WTC11 (cell line): Measurements from ENCODE around the gene IL36G. TPM values are rescaled to one million over a fixed set of nuclear protein-coding genes. Genes with fewer than 3 reads are reported as not detected.

ENCODE experiments used
- ATAC-seq: fragments of 200-7000 bp; cut with Tn5 transposase; 2 replicates; pipeline ENCODE4 v1.10.0; 2021; ENCODE audit warnings: mild to moderate bottlenecking, moderate library complexity
- CTCF ChIA-PET: fragments of 300-600 bp; sonication (Branson Sonifier 250); formaldehyde crosslinking; loops from one replicate; lab custom pipeline; 2021; ENCODE audit warnings: antibody characterized with exemption; lab: Charles Lee
- POLR2A ChIA-PET: fragments of 350-600 bp; sonication (Branson Sonifier 250); formaldehyde crosslinking; loops from one replicate; lab custom pipeline; 2021; ENCODE audit warnings: antibody characterized with exemption; lab: Charles Lee
- DNase-seq: peaks from one replicate; pipeline ENCODE4 v3.0.0; 2021; ENCODE audit warnings: low spot score
- H3K27ac Mint-ChIP-seq: 2 replicates; pipeline ENCODE4 v1.8.0; 2021; ENCODE audit warnings: mixed read lengths
- H3K27me3 Mint-ChIP-seq: 2 replicates; pipeline ENCODE4 v1.8.0; 2021; ENCODE audit warnings: low read depth, mild to moderate bottlenecking, moderate library complexity, mixed read lengths
- H3K36me3 Mint-ChIP-seq: 2 replicates; pipeline ENCODE4 v1.8.0; 2021; ENCODE audit warnings: mixed read lengths
- H3K4me1 Mint-ChIP-seq: 2 replicates; pipeline ENCODE4 v1.8.0; 2022; ENCODE audit warnings: mixed read lengths
- H3K4me3 Mint-ChIP-seq: 2 replicates; pipeline ENCODE4 v1.8.0; 2021; ENCODE audit warnings: mild to moderate bottlenecking, moderate library complexity, mixed read lengths
- H3K9me3 Mint-ChIP-seq: 2 replicates; pipeline ENCODE4 v1.8.0; 2021; ENCODE audit warnings: mixed read lengths
- ATF2 ChIP-seq: sonication (generic); formaldehyde crosslinking; IDR thresholded peaks from 2 replicates; pipeline ENCODE4 v1.8.1; 2022; ENCODE audit warnings: low read depth, missing genetic modification reagents, borderline replicate concordance
- CTCF ChIP-seq: fragments of 200-600 bp; IDR thresholded peaks from 2 replicates; pipeline ENCODE4 v1.8.0; 2022; ENCODE audit warnings: antibody characterized with exemption
- E2F4 ChIP-seq: sonication (generic); formaldehyde crosslinking; IDR thresholded peaks from 2 replicates; pipeline ENCODE4 v1.8.1; 2022; ENCODE audit warnings: low read depth, mild to moderate bottlenecking, moderate library complexity, missing genetic modification reagents, borderline replicate concordance
- ETV6 ChIP-seq: sonication (generic); formaldehyde crosslinking; IDR thresholded peaks from 2 replicates; pipeline ENCODE4 v1.8.1; 2022; ENCODE audit warnings: mild to moderate bottlenecking, missing genetic modification reagents
- FOXJ3 ChIP-seq: sonication (generic); formaldehyde crosslinking; IDR thresholded peaks from 2 replicates; pipeline ENCODE4 v1.9.0; 2021; ENCODE audit warnings: missing genetic modification reagents, mild to moderate bottlenecking, borderline replicate concordance
- PRRX2 ChIP-seq: fragments of 250-450 bp; sonication (Bioruptor Pico); IDR thresholded peaks from 2 replicates; pipeline ENCODE4 v1.8.0; 2021; ENCODE audit warnings: mild to moderate bottlenecking
- SMAD3 ChIP-seq: sonication (generic); formaldehyde crosslinking; IDR thresholded peaks from 2 replicates; pipeline ENCODE4 v1.8.0; 2022; ENCODE audit warnings: missing genetic modification reagents, mild to moderate bottlenecking, borderline replicate concordance
- ZBTB43 ChIP-seq: sonication (generic); formaldehyde crosslinking; IDR thresholded peaks from 2 replicates; pipeline ENCODE4 v1.8.1; 2023; ENCODE audit warnings: mild to moderate bottlenecking, missing genetic modification reagents
- ZSCAN18 ChIP-seq: fragments of 250-450 bp; sonication (Bioruptor Pico); IDR thresholded peaks from 2 replicates; pipeline ENCODE4 v2.1.2; 2022; ENCODE audit warnings: mild to moderate bottlenecking, moderate library complexity
- total RNA-seq: library from RNA; stranded (reverse); gene quantifications from 3 replicates; pipeline ENCODE4 v1.2.3, GENCODE V29; 2021
- TF ChIP-seq, protein P1 (sequence below): sonication (generic); formaldehyde crosslinking; IDR thresholded peaks from 2 replicates; pipeline ENCODE4 v1.8.1; 2022; ENCODE audit warnings: mild to moderate bottlenecking, missing genetic modification reagents, moderate library complexity, borderline replicate concordance
- TF ChIP-seq, protein P2 (sequence below): fragments of 250-450 bp; sonication (Bioruptor Pico); IDR thresholded peaks from 2 replicates; pipeline ENCODE4 v1.9.0; 2021; ENCODE audit warnings: mild to moderate bottlenecking
- TF ChIP-seq, protein P3 (sequence below): sonication (generic); formaldehyde crosslinking; IDR thresholded peaks from 2 replicates; pipeline ENCODE4 v1.8.0; 2022; ENCODE audit warnings: mild to moderate bottlenecking, missing genetic modification reagents
- TF ChIP-seq, protein P4 (sequence below): sonication (generic); formaldehyde crosslinking; IDR thresholded peaks from 2 replicates; pipeline ENCODE4 v1.8.0; 2023; ENCODE audit warnings: missing genetic modification reagents

Gene IL36G
- total RNA-seq, 1 experiment from 2014 or later, result not detected

DNA sequence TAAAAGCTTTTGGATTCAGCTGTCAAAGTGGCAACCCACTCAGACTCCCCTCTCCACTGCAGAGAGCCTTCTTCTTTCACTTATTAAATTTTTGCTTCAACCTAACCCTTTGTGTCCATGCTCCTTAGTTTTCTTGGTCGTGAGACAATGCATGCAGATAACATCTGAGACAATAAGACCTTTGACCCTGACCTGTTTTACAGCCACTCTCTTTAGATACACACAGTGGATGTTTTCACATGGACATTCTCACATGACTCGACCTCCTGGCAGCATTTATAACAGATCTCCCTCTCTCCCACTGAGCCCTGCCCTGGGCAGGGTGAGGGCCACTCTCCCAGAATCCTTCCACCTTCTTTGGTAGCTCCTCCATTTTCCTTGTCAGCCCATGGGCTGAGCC is 30.4 kb upstream of the IL36G start:
- no peaks in the 10 kb centered on the region for H3K4me1 Mint-ChIP-seq
- no peak overlapping the region for H3K27ac Mint-ChIP-seq
- no peaks in the 10 kb centered on the region for H3K36me3 Mint-ChIP-seq
- H3K4me3 Mint-ChIP-seq, result no peak overlapping the region
- TF ChIP-seq ATF2 (CRISPR knock-in tag) (no peak), CTCF (no peak), SMAD3 (CRISPR knock-in tag) (no peak), E2F4 (CRISPR knock-in tag) (no peak), ETV6 (CRISPR knock-in tag) (no peak), PRRX2 (CRISPR knock-in tag) (no peak), ZBTB43 (CRISPR knock-in tag) (no peak), ZSCAN18 (CRISPR knock-in tag) (no peak), FOXJ3 (CRISPR knock-in tag) (no peak)
- TF ChIP-seq, protein P1, sequence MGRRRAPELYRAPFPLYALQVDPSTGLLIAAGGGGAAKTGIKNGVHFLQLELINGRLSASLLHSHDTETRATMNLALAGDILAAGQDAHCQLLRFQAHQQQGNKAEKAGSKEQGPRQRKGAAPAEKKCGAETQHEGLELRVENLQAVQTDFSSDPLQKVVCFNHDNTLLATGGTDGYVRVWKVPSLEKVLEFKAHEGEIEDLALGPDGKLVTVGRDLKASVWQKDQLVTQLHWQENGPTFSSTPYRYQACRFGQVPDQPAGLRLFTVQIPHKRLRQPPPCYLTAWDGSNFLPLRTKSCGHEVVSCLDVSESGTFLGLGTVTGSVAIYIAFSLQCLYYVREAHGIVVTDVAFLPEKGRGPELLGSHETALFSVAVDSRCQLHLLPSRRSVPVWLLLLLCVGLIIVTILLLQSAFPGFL (CRISPR knock-in tag), result no peak
- TF ChIP-seq, protein P2, sequence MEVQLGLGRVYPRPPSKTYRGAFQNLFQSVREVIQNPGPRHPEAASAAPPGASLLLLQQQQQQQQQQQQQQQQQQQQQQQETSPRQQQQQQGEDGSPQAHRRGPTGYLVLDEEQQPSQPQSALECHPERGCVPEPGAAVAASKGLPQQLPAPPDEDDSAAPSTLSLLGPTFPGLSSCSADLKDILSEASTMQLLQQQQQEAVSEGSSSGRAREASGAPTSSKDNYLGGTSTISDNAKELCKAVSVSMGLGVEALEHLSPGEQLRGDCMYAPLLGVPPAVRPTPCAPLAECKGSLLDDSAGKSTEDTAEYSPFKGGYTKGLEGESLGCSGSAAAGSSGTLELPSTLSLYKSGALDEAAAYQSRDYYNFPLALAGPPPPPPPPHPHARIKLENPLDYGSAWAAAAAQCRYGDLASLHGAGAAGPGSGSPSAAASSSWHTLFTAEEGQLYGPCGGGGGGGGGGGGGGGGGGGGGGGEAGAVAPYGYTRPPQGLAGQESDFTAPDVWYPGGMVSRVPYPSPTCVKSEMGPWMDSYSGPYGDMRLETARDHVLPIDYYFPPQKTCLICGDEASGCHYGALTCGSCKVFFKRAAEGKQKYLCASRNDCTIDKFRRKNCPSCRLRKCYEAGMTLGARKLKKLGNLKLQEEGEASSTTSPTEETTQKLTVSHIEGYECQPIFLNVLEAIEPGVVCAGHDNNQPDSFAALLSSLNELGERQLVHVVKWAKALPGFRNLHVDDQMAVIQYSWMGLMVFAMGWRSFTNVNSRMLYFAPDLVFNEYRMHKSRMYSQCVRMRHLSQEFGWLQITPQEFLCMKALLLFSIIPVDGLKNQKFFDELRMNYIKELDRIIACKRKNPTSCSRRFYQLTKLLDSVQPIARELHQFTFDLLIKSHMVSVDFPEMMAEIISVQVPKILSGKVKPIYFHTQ (CRISPR knock-in tag), result no peak
- TF ChIP-seq, protein P3, sequence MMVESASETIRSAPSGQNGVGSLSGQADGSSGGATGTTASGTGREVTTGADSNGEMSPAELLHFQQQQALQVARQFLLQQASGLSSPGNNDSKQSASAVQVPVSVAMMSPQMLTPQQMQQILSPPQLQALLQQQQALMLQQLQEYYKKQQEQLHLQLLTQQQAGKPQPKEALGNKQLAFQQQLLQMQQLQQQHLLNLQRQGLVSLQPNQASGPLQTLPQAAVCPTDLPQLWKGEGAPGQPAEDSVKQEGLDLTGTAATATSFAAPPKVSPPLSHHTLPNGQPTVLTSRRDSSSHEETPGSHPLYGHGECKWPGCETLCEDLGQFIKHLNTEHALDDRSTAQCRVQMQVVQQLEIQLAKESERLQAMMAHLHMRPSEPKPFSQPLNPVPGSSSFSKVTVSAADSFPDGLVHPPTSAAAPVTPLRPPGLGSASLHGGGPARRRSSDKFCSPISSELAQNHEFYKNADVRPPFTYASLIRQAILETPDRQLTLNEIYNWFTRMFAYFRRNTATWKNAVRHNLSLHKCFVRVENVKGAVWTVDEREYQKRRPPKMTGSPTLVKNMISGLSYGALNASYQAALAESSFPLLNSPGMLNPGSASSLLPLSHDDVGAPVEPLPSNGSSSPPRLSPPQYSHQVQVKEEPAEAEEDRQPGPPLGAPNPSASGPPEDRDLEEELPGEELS, result no peak
- TF ChIP-seq, protein P4, sequence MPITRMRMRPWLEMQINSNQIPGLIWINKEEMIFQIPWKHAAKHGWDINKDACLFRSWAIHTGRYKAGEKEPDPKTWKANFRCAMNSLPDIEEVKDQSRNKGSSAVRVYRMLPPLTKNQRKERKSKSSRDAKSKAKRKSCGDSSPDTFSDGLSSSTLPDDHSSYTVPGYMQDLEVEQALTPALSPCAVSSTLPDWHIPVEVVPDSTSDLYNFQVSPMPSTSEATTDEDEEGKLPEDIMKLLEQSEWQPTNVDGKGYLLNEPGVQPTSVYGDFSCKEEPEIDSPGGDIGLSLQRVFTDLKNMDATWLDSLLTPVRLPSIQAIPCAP (CRISPR knock-in tag), result no peak
- TF ChIP-seq, all 79 proteins: peak for 0
- no peak for DNase-seq
- ChIA-PET CTCF (interaction anchor here (0.6 to 1.2 kb wide), 2 partner anchors 12 to 257 kb away, joined by 4 to 5 read pairs; no protein-coding TSS in a partner anchor), POLR2A (interaction anchor here (0.5 kb wide), 1 partner anchor 12 kb away, joined by 4 read pairs; no protein-coding TSS in a partner anchor)
- peaks cover 44% of the 10 kb centered on the region for H3K27me3 Mint-ChIP-seq
- no peak for ATAC-seq
- H3K9me3 Mint-ChIP-seq, result peaks cover 11% of the 10 kb centered on the region
